Loucy (cell line): ENCODE data around the gene LLGL2.

Experiments
- CTCF ChIP-seq: fragments of 200-600 bp; sonication (generic); conservative IDR thresholded peaks from 2 replicates; pipeline ENCODE4 v1.5.1; 2014; ENCODE audit warnings: mild to moderate bottlenecking, antibody characterized with exemption, low read length
- EZH2phosphoT487 ChIP-seq: fragments of 200-600 bp; IDR thresholded peaks from 2 replicates; pipeline ENCODE4 v1.6.1; 2018; ENCODE audit warnings: antibody characterized with exemption, mild to moderate bottlenecking, moderate library complexity, borderline replicate concordance

GRCh38 chr17:75587675-75588595 is 62.4 kb downstream of the LLGL2 start, which contains the start of gene MYO15B:
- TF ChIP-seq CTCF (peak; percentile 41; the same call in 1 of the 2 replicates), EZH2phosphoT487 (no peak)
